ENCODE data around the gene MPDU1.

DNA sequence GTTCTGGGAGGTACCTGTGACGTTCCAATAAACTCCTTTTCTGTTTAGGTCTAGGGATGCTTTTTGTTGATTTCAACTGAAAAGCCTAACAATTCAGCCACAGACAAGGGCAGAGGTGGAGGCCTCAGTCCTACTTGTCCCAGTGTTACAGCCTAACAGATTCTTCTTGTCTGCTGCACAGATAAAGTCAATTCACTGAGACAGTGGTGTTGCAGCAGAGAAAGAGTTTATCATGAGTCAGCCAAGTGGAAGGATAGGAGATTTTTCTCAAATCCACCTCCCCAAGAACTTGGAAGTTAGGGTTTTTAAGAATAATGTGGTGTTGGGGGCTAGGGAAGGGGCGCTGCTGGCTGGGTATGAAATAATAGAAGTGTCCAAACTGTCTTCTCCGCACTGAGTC is 45.6 kb upstream of the MPDU1 start:
- TF ChIP-seq, protein P1, sequence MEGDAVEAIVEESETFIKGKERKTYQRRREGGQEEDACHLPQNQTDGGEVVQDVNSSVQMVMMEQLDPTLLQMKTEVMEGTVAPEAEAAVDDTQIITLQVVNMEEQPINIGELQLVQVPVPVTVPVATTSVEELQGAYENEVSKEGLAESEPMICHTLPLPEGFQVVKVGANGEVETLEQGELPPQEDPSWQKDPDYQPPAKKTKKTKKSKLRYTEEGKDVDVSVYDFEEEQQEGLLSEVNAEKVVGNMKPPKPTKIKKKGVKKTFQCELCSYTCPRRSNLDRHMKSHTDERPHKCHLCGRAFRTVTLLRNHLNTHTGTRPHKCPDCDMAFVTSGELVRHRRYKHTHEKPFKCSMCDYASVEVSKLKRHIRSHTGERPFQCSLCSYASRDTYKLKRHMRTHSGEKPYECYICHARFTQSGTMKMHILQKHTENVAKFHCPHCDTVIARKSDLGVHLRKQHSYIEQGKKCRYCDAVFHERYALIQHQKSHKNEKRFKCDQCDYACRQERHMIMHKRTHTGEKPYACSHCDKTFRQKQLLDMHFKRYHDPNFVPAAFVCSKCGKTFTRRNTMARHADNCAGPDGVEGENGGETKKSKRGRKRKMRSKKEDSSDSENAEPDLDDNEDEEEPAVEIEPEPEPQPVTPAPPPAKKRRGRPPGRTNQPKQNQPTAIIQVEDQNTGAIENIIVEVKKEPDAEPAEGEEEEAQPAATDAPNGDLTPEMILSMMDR (IDR thresholded peaks at IDR 0.05; ENCODE audit: borderline replicate concordance, extremely low read depth, low read length, poor library complexity, severe bottlenecking), result no peak
- TF ChIP-seq EZH2 (IDR thresholded peaks at IDR 0.05; ENCODE audit: borderline replicate concordance, low read depth, low read length, severe bottlenecking), result no peak

Data from DND-41 (cell line).